ENCODE measurements around the gene GHRH. TPM values are rescaled to one million over a fixed set of nuclear protein-coding genes. Genes with fewer than 3 reads are reported as not detected.

GHRH gene
- not detected in 2 replicates for total RNA-seq

GRCh38 chr20:37261714-37262113 is at the start of gene GHRH:
Gene GHRH, minus strand, starts transcription at chr20:37261814. Its CDS starts 4,925 bp downstream, at chr20:37256889.

Other genes with a start within 250 kb of the GHRH start
- 6.9 and 13.9 TPM in 2 replicates for gene RBL1, start 165.8 kb downstream of the GHRH start, total RNA-seq
- 240 and 285 TPM in 2 replicates for gene RPN2, start 82.5 kb downstream of the GHRH start, total RNA-seq
- gene MROH8, start 82.3 kb downstream of the GHRH start, total RNA-seq: 0.98 and 2.1 TPM in 2 replicates
- 13.3 and 15.7 TPM in 2 replicates for gene MANBAL, start 27.8 kb upstream of the GHRH start, total RNA-seq
- 19.6 and 20.6 TPM in 2 replicates for gene SRC, start 84.3 kb upstream of the GHRH start, total RNA-seq